GM18861 (cell line): ENCODE data around the gene HOXB3.
"Not testable (repeated sequence)": the region's sequence is repeated elsewhere in the genome, so short reads cannot be mapped to it uniquely, and the experiment has no call there.

Experiments
- ATAC-seq: cut with Tn5 transposase; IDR thresholded peaks from one replicate; pipeline ENCODE4 v1.9.1; 2021; ENCODE audit not compliant: unreplicated experiment

The HOXB3 gene

GRCh38 chr17:48547808-48548522, 42.1 kb downstream of the HOXB3 start:
- no peak for ATAC-seq

DNA sequence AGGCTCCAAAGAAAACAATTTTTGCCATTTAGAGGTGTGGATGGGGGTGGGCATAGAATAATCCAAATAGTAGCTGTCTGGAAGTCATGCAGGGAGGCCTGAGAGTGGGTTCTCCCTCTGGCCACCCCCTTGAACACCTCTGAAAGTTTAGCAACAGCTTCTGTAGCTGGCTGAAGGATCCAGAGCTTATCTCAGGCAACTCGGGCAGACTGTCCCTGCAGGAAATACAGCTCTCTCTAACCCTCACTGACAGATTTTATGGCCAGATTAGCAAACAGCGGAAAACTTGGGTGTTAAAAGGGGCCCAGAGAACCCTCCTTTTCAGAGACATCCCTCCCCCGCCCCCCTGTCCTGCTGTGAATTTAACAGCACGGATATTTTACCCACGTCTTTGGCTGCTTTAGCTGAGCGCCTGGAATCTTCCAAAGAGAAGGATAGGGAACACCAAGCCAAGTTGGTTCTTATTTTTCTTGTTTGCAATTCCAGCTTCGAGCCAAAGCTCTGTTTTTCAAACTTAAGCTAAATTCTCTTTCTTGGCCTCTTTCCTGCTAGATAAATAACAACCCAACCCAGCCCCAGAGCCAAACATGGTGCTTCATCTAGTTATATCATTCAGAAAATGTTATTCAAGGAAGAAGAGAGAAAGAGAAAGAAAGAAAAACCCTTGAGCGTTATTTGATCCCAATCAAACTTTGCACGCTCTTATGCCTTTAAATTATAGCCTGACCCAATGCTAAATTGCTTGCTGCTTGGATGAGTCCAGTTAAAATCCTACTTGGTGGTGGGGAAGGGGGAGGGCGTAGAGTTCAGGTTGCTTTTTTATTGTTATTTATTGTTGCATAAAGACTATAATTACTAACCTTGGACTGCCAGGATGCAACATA, 42.9 kb downstream of the HOXB3 start:
- ATAC-seq, result no peak

- ATAC-seq, result no peak
These were observed 43.7 kb downstream of the HOXB3 start for GRCh38 chr17:48546137-48546923.

DNA sequence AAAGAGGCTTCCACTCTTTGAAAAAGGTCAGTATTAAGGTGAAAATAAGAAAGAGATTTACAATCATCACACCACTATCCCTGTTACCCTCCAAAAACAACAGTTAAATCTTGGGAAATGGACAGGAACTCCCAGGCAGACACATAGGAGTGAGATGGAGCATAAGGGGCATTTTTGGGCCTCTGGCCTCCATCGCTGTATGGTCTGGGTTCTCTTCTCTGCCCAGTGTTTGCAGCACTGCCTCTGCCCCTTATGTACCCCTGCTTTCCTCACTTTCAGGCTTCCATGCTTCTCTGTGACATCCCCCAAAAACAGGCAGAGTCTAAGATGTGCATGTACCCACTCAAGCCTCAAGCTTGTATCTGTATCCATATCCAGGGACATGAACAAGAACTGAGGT, 44.5 kb downstream of the HOXB3 start:
- no peak for ATAC-seq

- ATAC-seq, result no peak
These were observed 45.0 kb downstream of the HOXB3 start, which contains the start of gene HOXB2 for GRCh38 chr17:48545022-48545375. Gene HOXB2, minus strand, starts transcription at chr17:48545109. Its CDS starts 198 bp downstream, at chr17:48544911.

DNA sequence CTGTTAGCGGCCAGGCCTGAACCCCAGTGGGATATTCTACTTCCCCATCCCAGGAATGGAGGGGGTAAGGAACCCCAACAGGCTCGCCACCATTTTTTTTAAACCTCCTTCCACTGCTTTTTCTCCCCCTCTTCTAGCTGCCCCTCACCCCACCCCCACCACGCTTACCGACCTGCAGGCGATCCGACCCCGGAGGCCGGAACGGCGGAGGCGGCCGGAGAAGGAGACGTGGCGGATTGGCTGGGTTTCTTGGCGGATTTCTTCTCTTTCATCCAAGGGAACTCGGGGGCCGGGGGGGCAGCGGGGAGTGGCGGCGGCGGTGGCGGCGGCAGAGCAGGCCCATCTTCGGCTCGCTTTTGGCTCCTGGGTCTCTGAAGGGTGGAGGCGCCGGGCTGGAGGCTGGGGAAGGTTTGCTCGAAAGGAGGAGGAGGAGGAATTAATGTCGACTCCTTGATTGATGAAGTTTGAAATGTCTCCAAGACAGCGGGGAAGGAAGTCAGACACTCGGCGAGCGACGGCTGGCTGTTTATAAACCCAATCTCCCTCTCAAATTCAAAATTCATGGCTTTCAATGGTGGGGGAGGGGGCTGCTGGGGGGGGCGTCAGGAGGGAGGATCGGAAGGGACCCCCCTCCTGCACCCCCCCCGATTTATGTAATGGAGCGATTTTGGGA, 45.6 kb downstream of the HOXB3 start:
- no peak for ATAC-seq

GRCh38 chr17:48543854-48544348, 46.1 kb downstream of the HOXB3 start:
- no peak for ATAC-seq

GRCh38 chr17:48543107-48543853, 46.8 kb downstream of the HOXB3 start:
- ATAC-seq, result peak; percentile 55

DNA sequence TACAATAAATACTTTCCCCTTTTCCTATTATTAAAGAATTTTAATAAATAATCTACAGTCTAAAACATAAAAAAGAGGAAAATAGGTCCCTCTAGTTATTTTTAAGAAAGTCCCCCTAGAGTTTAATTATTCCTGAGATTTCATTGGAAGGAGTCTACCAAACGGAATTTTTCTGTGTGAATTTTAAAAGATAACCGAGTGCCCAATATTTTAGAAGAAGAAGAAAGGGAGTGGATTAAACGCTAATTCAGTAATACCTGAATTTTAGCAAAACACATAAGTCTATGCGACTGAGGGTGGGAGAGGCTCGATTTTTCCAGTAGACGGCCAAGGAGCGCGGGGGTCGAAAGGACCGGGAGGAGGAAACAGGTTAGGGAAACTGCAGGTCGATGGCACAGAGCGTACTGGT, 47.3 kb downstream of the HOXB3 start:
- no peak for ATAC-seq

DNA sequence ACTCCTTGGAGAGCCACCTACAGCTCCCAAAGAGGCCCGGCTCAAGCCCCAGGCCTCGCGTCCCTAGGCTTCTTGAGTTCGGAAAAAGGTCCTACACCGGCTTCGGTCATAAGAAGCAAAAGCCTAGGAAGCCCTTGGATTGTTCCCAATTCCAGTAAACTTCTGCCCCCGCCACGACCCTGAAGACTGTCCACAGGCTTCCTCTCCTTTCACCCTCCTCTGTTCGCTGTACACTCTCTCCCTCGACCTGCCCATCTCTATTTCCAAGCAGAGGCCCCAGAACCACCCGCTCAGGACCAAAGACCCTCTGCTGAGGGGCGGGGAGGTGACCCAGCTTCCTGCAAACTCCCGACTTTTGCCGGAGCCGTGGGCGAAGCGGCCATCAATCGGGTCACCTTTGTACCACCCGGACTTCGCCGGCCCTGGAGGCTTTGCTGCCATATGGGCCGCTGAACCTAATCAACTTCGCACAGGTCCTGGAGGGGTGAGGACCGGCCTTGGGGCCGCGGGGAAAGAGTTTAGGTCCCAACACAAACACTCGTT, 47.9 kb downstream of the HOXB3 start:
- no peak for ATAC-seq

GRCh38 chr17:48541577-48542113, 48.4 kb downstream of the HOXB3 start:
- no peak for ATAC-seq

DNA sequence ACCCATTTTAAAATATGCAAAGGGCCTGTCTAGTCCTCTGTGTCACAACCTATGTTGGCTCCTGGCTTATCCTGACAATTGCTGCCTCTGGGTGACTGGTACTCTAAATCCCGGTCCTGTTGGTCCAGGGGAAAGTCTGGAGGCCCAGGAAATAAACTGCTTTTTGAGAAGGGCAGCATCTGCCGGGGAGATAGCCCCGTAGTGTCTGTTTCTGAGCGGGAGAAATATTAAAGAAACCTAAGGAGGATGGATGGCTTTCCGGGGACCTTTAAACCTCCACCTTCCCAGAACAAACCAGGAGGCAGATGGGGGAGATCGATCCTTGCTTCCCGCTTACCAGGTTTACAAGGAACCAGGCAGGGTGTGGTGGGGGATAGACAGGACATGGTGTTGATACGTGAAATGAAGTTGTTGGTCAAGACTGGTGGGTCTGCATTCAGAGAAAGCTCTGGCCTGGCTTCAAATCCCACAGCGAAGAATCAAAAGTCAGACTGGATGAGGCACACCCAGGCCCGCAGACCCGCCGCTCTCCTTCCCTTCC, 48.9 kb downstream of the HOXB3 start:
- no peak for ATAC-seq

- no peak for ATAC-seq
These were observed 49.8 kb downstream of the HOXB3 start for GRCh38 chr17:48540213-48540612.

DNA sequence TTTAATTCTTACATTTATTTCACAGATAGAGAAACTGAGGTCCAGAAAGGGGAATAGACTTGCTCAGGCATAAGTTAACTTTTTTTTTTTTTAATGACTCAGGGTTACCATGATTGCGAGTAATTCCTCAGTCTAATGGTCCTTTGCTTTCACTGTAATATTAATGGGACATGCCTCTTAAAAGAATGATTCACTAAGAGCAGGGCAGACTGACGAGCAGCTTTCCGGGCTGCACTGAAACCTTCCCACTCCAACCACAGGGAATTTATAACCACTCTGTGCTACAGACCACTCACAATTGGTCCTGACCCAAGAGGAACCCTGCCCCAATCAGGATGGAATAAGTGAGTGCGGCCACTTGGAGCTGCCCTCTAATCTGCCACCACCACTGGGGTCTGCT, 50.9 kb downstream of the HOXB3 start:
- no peak for ATAC-seq

- ATAC-seq, result no peak
These were observed 52.7 kb downstream of the HOXB3 start for GRCh38 chr17:48537316-48537715.

DNA sequence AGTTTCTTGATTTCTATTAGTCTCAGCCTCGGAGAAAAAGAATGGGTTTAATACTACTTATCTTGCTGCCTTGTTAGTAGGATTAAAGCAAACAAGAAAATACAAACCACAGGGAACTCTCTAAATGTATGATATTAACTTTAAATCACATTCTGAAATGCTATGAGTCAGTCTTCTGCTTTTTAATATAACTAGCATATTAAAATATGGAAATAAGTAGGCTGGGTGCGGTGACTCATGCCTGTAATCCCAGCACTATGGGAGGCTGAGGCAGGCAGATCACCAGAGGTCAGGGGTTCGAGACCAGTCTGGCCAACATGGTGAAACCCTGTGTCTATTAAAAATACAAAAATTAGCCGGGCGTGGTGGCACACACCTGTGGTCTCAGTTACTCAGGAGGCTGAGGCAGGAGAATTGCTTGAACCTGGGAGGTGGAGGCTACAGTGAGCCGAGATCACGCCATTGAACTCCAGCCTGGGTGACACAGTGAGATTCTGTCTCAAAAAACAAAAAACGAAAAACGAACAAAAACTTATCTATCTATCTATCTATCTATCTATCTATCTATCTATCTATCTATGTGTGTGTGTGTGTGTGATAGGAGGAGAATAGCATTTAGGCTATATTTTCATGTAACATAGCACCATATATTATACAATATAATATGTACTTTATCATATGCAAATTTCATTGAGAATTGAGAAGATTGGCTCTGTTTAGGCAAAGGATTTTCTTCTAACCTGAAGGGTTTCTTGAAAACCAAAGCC, 54.1 kb downstream of the HOXB3 start:
- not testable (repeated sequence) for ATAC-seq

GRCh38 chr17:48532261-48532660, 57.8 kb downstream of the HOXB3 start:
- ATAC-seq, result no peak

GRCh38 chr17:48530887-48531272, 59.2 kb downstream of the HOXB3 start, which contains the start of gene HOXB1:
Gene HOXB1, minus strand, starts transcription at chr17:48531011. Its CDS starts 107 bp downstream, at chr17:48530904.
- no peak for ATAC-seq
